ENCODE data around the gene ADD3.

The ADD3 gene, protein sequence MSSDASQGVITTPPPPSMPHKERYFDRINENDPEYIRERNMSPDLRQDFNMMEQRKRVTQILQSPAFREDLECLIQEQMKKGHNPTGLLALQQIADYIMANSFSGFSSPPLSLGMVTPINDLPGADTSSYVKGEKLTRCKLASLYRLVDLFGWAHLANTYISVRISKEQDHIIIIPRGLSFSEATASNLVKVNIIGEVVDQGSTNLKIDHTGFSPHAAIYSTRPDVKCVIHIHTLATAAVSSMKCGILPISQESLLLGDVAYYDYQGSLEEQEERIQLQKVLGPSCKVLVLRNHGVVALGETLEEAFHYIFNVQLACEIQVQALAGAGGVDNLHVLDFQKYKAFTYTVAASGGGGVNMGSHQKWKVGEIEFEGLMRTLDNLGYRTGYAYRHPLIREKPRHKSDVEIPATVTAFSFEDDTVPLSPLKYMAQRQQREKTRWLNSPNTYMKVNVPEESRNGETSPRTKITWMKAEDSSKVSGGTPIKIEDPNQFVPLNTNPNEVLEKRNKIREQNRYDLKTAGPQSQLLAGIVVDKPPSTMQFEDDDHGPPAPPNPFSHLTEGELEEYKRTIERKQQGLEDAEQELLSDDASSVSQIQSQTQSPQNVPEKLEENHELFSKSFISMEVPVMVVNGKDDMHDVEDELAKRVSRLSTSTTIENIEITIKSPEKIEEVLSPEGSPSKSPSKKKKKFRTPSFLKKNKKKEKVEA

GRCh38 chr10:110007701-110008517 lies at the start of gene ADD3:
TSS of gene ADD3 (plus strand) at chr10:110007984. CDS start at chr10:110100654, 92,670 bp downstream.
- DNase-seq = peak; percentile 96

GRCh38 chr10:109958059-109958458 lies 49.7 kb upstream of the ADD3 start:
- no peak for DNase-seq

DNA sequence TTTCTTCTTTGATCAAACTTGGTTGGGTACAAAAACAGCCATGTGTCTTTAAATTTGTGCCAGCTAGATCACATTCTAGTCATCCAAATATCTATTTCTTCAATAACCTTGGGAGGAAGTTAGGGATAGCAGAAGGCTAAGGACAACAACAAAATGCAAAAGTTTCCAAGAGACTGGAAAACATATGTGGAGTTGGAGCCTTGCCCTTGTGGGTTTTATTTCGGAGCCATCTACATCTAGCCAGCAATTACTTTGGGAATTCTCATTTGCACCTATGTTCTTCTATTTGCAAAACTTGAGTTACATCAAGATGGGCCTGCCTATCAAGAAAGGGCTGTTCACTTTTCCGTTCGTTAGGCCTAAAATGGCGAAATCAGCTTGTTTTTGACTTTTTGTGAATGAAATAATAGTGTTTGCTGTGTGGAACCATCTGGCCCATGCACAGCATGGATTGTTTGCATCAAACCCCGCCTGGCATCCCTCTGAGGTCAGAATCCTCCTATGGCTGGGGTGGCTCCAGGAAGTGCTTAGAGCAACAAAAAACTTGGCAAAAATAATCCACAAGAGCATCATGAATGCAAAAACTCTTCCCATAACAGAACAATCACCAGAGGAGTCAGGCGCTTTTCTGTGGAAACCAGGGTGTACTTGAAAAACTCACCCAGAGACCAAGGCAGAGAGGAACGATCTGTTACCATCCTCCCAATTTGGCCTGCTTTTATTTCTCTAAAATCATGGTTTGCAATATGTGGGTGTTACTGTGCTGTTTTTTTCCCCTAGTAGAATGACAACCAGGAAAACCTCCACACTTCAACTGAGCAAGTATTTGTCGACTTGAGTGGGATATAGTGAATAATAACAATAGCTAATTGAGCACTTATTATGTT lies 48.3 kb upstream of the ADD3 start:
- DNase-seq = no peak

DNA sequence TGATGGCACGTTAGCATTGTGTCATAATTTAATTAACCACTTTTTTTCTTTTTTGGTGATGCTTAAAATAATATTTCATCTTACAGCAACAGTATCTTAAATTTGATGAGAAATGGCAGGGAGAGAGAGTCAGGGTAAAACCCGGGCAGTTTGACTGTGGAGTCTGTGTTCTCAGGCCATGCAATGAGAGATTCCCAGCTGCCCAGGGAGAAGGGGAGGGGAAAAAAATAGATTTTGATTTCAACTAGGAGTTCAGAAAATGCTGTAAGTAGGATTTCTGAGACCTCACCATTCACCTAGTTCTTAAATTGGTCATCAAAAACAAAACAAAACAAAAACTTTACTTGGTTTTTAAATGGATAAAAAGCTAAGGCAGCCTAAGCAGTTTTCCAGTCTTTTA lies 47.1 kb upstream of the ADD3 start:
- DNase-seq = no peak

DNA sequence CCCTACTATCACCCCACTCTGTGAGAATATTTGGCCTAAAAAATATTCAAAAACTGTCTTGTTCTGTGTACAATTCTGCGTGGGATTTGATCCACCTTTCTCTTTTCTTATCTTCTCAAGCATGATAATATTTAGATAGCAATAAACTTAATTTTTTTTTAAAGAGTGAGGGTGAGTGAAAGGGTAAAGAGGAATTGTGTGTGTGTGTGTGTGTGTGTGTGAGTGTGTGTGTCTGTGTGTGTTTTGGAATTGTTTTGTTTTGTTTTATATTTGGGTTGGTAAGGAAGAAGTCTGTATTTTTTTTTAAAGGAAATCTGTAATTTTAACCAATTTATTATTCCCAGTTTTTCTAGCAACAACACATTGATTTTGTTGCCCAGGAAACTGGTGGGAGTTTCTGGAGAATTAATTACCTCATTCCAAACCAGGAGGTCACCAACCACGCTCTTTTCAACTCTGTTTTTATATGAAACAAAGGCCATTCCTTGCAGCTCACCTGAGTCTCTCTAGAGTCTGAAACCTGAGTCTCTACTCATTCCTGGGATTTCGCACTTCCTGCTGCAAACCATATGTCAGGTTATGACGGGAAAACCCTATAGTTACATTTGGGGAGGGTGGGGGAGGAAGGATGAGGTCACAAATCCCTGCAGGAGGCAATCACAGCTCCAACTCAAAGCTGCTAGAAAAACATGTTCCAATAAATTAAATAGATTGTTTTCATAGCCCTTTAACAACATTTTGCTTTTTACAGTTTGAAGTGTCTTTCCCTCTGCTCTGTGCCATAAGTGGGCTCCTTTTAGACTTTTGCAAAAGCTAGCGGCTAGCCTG lies 46.4 kb upstream of the ADD3 start:
- no peak for DNase-seq

DNA sequence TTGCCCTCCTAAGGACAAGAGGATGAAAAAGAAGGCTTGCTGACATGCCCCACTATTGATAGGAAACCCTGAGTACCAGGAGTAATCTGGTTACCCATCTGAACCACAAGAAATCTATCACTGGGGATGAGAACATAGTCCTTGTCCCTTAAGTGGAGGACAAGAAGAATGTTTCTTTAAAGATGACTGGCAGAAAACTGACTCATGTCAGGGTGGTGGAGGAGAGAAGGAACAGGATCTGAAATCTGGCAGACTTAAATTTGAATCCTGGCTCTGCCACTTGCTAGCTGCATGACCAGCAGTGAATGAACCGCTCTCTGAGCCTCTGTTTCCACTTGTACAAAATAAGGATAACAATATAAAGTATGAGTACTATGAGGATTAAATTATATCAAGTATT lies 45.5 kb upstream of the ADD3 start:
- no peak for DNase-seq

DNA sequence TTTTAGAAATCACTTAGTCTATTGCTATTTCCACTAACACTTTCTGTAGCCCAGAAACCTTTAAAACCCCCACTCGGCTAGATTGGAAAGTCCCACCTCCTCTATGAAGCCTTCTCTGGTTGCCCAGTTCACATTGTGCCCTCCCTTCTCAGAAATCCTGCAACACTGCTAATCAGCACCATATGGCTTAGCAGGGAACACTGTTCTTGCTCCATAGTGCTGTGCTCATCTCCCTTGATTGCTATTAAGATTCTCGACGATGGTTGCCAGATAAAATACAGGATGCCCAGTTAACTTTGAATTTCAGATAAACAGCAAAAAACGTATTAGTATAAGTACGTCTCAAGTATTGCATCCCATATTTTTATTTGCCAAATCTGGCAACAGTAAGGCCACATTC lies 44.3 kb upstream of the ADD3 start:
- no peak for DNase-seq

GRCh38 chr10:109964318-109964717 lies 43.5 kb upstream of the ADD3 start:
- DNase-seq = no peak

GRCh38 chr10:109966961-109967738 lies 40.6 kb upstream of the ADD3 start:
- no peak for DNase-seq

DNA sequence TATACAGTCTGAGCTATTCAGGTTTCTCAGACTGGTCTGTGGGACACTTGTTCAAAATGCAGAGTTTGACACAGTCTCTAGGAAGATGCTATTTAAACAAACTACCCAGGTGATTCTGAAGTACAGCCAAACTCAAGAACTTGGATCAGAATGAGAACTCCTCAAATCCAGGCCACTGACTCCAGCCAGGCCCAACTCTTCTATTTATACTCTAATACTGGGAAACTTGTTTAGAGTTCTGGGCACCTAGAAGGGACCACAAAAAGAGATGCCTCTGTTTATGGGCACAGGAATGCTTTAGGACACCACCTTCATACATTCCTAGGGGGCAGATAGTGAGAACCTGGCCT lies 40.1 kb upstream of the ADD3 start:
- no peak for DNase-seq

- peak; percentile 62 for DNase-seq
Measured at GRCh38 chr10:109968953-109969759, 38.6 kb upstream of the ADD3 start.

DNA sequence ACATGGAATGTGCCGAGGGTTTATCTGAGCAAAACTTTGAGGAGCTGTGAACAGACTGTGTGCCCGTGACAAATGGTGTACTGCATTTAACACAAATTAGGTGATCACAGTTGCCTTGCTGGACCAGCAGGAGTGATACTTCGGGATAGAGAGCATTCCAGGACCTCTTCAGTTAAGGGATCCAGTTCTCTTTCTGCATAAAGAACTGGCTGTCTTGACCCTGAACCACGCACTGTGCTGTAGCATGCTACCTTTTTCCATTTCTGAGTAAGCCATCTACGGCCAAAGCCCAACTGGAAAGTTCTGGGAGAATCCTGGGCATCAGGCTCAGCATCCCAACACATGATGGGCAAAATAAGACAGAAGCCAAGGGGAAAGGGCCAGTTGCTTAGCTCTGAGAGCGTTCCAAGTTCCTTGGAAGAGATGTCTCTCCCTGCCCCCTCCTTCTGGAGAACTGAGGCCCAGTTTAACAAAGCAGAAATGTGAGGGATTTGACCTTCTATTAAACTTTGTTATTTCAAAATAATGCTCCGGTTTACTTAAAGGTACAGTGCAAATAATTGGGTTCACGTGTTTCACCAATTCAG lies 37.9 kb upstream of the ADD3 start:
- no peak for DNase-seq

- DNase-seq = no peak
Measured at GRCh38 chr10:109971634-109972033, 36.1 kb upstream of the ADD3 start.

- DNase-seq = no peak
Measured at GRCh38 chr10:109972372-109973001, 35.3 kb upstream of the ADD3 start.

DNA sequence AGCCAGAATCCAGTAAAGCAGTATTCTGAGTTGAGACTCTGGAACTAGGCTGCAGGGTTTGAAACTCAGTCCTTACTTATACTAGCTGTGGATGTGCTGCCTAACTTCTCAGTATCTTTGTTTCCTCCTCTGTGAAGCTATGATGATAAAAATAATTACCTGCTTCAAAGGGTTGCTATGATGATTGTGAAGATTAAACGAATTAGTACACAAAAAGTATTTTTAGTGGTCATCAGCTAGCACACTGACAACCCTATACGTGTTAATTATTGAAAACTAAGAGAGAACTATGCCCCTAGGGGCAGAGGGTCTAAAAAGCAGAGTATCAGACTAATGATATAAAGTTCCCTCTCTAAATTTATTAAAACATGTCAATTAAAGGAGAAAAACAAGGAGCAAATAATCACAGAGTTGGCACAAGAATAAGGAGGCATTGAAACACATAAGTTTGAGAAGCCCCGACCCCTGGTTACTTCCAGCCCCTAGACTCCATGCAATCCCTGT lies 34.4 kb upstream of the ADD3 start:
- no peak for DNase-seq

- no peak for DNase-seq
Measured at GRCh38 chr10:109974504-109975191, 33.1 kb upstream of the ADD3 start.

DNA sequence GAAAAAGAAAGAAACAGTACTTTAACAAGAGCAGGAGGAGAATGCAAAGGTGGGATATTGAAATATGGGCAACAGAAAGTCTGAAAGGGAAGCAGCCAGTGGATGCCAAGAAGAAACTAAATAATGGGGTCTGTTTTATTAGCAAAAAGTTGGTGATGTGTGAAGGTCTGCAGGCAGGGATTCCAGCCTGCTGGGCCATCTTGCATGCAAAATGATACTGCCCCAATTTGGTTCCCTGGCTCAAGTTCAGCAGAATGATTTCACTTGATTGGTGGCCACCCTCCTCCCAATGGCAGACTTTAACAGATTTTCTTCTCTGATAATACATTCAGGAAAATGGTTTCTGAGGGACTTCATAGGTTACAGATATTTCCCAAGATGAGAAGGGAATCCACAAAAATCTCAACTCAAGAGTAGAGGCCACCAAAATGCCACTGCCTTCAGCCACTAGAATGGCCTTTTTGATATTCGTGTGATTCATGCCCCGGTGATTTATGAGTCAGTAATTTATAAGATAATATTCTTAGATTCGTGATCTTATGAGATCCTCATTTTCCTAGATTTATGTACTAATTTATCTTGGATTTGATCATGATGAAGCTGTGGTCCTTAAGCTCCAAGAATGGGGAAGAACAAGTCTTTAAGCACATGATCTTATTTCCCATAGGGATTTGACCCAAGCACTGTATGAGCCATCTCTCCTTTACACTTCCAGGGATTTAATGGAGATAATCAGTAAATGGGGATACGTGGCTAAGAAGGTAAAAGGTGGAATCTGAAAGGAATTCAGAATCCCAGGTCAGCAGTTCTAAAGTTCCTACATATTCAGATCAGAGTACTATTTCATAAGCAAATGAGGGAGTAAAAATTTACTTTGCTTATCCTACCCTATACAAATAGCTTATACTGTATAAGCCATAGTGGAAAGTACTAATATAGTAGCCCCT lies 32.3 kb upstream of the ADD3 start:
- no peak for DNase-seq
